A549 (cell line): Measurements from ENCODE around the gene CNTNAP5. TPM values are rescaled to one million over a fixed set of nuclear protein-coding genes. Genes with fewer than 3 reads are reported as not detected.

Experiments used
- ATAC-seq, 2 experiments: fragments of 200-7000 bp in 1 of 2; fragments of >200 bp in 1 of 2; cut with Nextera tagmentation in 1 of 2; cut with Tn5 transposase in 1 of 2; 3 replicates each; pipeline versions ENCODE4 v1.8.0 to v1.9.1; 2018 to 2020; ENCODE audit warnings: mild to moderate bottlenecking in 1 of 2, moderate library complexity in 1 of 2
- CTCF ChIA-PET: fragments of 300-600 bp; sonication (Branson Sonifier 250); formaldehyde crosslinking; extraction: SDS; loops from one replicate; lab custom pipeline; 2021; ENCODE audit warnings: antibody characterized with exemption, inconsistent platforms; lab: Yijun Ruan, JAX
- POLR2A ChIA-PET: fragments of 350-600 bp; formaldehyde crosslinking; extraction: SDS; loops from one replicate; lab custom pipeline; 2021; ENCODE audit warnings: antibody characterized with exemption, inconsistent platforms; lab: Yijun Ruan, JAX
- DNase-seq, 2 experiments: peaks; one replicate each; pipeline versions ENCODE4 v3.0.0 to v3.0.0-alpha.2; 2011 to 2016; ENCODE audit warnings: low read depth in 1 of 2, low spot score in 1 of 2
- FAIRE-seq: peaks from 2 replicates; lab custom pipeline; 2011; peaks lifted over from hg19 to GRCh38; lab: Jason Lieb, UNC
- H3K27ac ChIP-seq, 2 experiments: fragments of >200 bp; sonication (Bioruptor Twin); formaldehyde crosslinking; 3 replicates each; pipeline ENCODE4 v1.5.1; 2016 to 2017
- H3K4me1 ChIP-seq: fragments of >200 bp; sonication (Bioruptor Twin); formaldehyde crosslinking; 3 replicates; pipeline ENCODE4 v1.6.1; 2016
- H3K4me2 ChIP-seq: fragments of >200 bp; sonication (Bioruptor Twin); formaldehyde crosslinking; 3 replicates; pipeline ENCODE4 v1.6.1; 2016
- H3K4me3 ChIP-seq: fragments of >200 bp; sonication (Bioruptor Twin); formaldehyde crosslinking; 3 replicates; pipeline ENCODE4 v1.5.1; 2016
- H3K9me3 ChIP-seq: fragments of >200 bp; sonication (Bioruptor Twin); formaldehyde crosslinking; 3 replicates; pipeline ENCODE4 v1.6.1; 2016
- BHLHE40 ChIP-seq: IDR thresholded peaks from 2 replicates; pipeline ENCODE4 v1.6.1; 2012; ENCODE audit warnings: low read depth, low read length, inconsistent platforms
- CBX8 ChIP-seq: fragments of 200-600 bp; sonication (generic); IDR thresholded peaks from 2 replicates; pipeline ENCODE4 v1.6.1; 2016
- CEBPB ChIP-seq, 2 experiments: fragments of >200 bp in 1 of 2; sonication (Bioruptor Twin) in 1 of 2; formaldehyde crosslinking in 1 of 2; IDR thresholded peaks; 2 replicates each; pipeline ENCODE4 v1.6.1; 2012 to 2016
- EHF ChIP-seq: fragments of 250-450 bp; sonication (Bioruptor Pico); IDR thresholded peaks from 2 replicates; pipeline ENCODE4 v1.5.0; 2020; ENCODE audit warnings: mild to moderate bottlenecking
- ELK1 ChIP-seq: fragments of 150-350 bp; IDR thresholded peaks from 2 replicates; pipeline ENCODE4 v1.6.1; 2014; ENCODE audit warnings: low read depth, mild to moderate bottlenecking, low read length
- EP300 ChIP-seq, 2 experiments: fragments of >200 bp; sonication (Bioruptor Twin); formaldehyde crosslinking; IDR thresholded peaks; 2 replicates in 1 of 2; 3 replicates in 1 of 2; pipeline ENCODE4 v1.6.1; 2016 to 2017
- GATA3 ChIP-seq: IDR thresholded peaks from 2 replicates; pipeline ENCODE4 v1.6.1; 2012; ENCODE audit warnings: borderline replicate concordance
- HDAC2 ChIP-seq: fragments of 200-600 bp; sonication (generic); IDR thresholded peaks from 2 replicates; pipeline ENCODE4 v1.6.1; 2016
- HOXB13 ChIP-seq: fragments of 250-450 bp; sonication (Bioruptor Pico); IDR thresholded peaks from 2 replicates; pipeline ENCODE4 v1.5.0; 2020; ENCODE audit warnings: low read depth, mild to moderate bottlenecking, moderate library complexity
- KDM1A ChIP-seq: fragments of 200-600 bp; sonication (generic); IDR thresholded peaks from 2 replicates; pipeline ENCODE4 v1.6.1; 2016; ENCODE audit warnings: low read depth, mild to moderate bottlenecking
- NPAS2 ChIP-seq: fragments of 250-450 bp; sonication (Bioruptor Pico); IDR thresholded peaks from 2 replicates; pipeline ENCODE4 v1.8.0; 2022; ENCODE audit warnings: mild to moderate bottlenecking, moderate library complexity, borderline replicate concordance
- PHF8 ChIP-seq: fragments of 200-600 bp; sonication (generic); IDR thresholded peaks from 2 replicates; pipeline ENCODE4 v1.6.1; 2016; ENCODE audit warnings: low read depth, mild to moderate bottlenecking, antibody characterized with exemption, moderate library complexity, borderline replicate concordance
- POLR2AphosphoS2 ChIP-seq: conservative IDR thresholded peaks from 2 replicates; pipeline ENCODE4 v1.6.1; 2012; ENCODE audit warnings: low read length, improper control_type of control experiment, inconsistent platforms
- RAD21 ChIP-seq, 2 experiments: fragments of >200 bp in 1 of 2; sonication (Bioruptor Twin) in 1 of 2; formaldehyde crosslinking in 1 of 2; IDR thresholded peaks in 1 of 2; conservative IDR thresholded peaks in 1 of 2; 2 replicates in 1 of 2; 3 replicates in 1 of 2; pipeline ENCODE4 v1.6.1; 2012 to 2018; ENCODE audit warnings: inconsistent platforms in 1 of 2
- RCOR1 ChIP-seq: fragments of 150-350 bp; IDR thresholded peaks from 2 replicates; pipeline ENCODE4 v1.6.1; 2014; ENCODE audit warnings: antibody characterized with exemption, low read length, low read depth
- RFX5 ChIP-seq: fragments of 450-650 bp; IDR thresholded peaks from 2 replicates; pipeline ENCODE4 v1.7.1; 2014; ENCODE audit warnings: antibody characterized with exemption, mild to moderate bottlenecking, moderate library complexity
- SMC3 ChIP-seq: fragments of >200 bp; sonication (Bioruptor Twin); formaldehyde crosslinking; IDR thresholded peaks from 3 replicates; pipeline ENCODE4 v1.6.1; 2018; ENCODE audit warnings: inconsistent platforms
- ZNF302 ChIP-seq: fragments of 250-450 bp; sonication (Bioruptor Pico); IDR thresholded peaks from 2 replicates; pipeline ENCODE4 v1.9.0; 2021; ENCODE audit warnings: inconsistent platforms, mild to moderate bottlenecking, moderate library complexity
- WGBS: methylation state at CpG from one replicate; pipeline ENCODE4 v1.1.6; 2017; ENCODE audit errors: missing lambda C conversion rate; 5-methylcytosine and 5-hydroxymethylcytosine counted together
- polyA plus RNA-seq, 4 experiments: library from polyadenylated mRNA; depleted of rRNA in 3 of 4; stranded (reverse); fragments of >200 nt; fragmentation: RNase III in 1 of 4; extraction: RNeasy Plus Mini Kit Qiagen cat#74134 plus additional on column Dnase treatment in 1 of 4; gene quantifications; 2 replicates in 3 of 4; 3 replicates in 1 of 4; pipeline ENCODE4 v1.2.3, GENCODE V29; 2011 to 2017
- TF ChIP-seq, protein P1 (sequence below): fragments of >200 bp; sonication (Bioruptor Twin); formaldehyde crosslinking; IDR thresholded peaks from 3 replicates; pipeline ENCODE4 v1.6.1; 2016
- TF ChIP-seq, protein P2 (sequence below): IDR thresholded peaks from 2 replicates; pipeline ENCODE4 v1.6.1; 2012
- TF ChIP-seq, protein P3 (sequence below): fragments of 250-450 bp; sonication (Bioruptor Pico); IDR thresholded peaks from 2 replicates; pipeline ENCODE4 v1.5.0; 2021; ENCODE audit warnings: mild to moderate bottlenecking, moderate library complexity, borderline replicate concordance

The CNTNAP5 gene
- polyA plus RNA-seq, 2 of the 4 experiments (the other 2 are of a cell fraction): not detected

DNA sequence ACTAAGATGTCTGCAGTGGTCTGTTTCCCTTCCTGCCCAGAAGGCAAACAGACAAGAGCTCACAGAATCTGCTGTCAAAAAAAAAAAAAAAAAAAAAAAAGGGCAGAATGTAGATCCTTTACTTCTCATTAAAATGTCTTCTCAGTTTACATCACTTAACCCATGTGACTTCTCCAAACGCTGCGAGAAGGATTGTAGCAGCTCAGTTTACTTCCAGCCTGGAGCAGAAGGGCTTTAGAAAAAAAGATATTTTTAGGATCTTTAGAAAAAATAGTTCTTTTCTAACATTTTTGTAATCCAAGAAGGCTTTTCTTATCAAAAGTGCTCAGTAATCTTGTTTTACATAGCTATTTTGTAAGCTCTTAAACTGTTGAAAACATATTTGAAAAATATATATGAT lies 425.4 kb downstream of the CNTNAP5 start:
- POLR2A ChIA-PET: no interaction called here
- Histone ChIP-seq H3K4me3 (no peak overlapping the region), H3K9me3 (no peaks in the 10 kb centered on the region), H3K4me1 (no peaks in the 10 kb centered on the region), H3K27ac (no peak overlapping the region), H3K4me2 (no peak overlapping the region)
- CTCF ChIA-PET: no interaction called here
- no peak for DNase-seq
- 7% methylated on average over 2 of the region's 2 CpGs for WGBS
- no peak for ATAC-seq
- TF ChIP-seq, protein P1, sequence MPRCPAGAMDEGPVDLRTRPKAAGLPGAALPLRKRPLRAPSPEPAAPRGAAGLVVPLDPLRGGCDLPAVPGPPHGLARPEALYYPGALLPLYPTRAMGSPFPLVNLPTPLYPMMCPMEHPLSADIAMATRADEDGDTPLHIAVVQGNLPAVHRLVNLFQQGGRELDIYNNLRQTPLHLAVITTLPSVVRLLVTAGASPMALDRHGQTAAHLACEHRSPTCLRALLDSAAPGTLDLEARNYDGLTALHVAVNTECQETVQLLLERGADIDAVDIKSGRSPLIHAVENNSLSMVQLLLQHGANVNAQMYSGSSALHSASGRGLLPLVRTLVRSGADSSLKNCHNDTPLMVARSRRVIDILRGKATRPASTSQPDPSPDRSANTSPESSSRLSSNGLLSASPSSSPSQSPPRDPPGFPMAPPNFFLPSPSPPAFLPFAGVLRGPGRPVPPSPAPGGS: no peak
- TF ChIP-seq CEBPB (IDR thresholded peaks at IDR 0.05) (no peak), CBX8 (no peak), RAD21 (conservative IDR thresholded peaks at IDR 0.05 in 1 of 2, IDR thresholded peaks at IDR 0.05 in 1 of 2) (no peak), SMC3 (no peak), HDAC2 (no peak), BHLHE40 (no peak), ELK1 (no peak), NPAS2 (CRISPR knock-in tag) (no peak), PHF8 (no peak), EP300 (IDR thresholded peaks at IDR 0.05) (no peak)
- TF ChIP-seq, protein P2, sequence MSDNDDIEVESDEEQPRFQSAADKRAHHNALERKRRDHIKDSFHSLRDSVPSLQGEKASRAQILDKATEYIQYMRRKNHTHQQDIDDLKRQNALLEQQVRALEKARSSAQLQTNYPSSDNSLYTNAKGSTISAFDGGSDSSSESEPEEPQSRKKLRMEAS: no peak
- TF ChIP-seq, protein P3, sequence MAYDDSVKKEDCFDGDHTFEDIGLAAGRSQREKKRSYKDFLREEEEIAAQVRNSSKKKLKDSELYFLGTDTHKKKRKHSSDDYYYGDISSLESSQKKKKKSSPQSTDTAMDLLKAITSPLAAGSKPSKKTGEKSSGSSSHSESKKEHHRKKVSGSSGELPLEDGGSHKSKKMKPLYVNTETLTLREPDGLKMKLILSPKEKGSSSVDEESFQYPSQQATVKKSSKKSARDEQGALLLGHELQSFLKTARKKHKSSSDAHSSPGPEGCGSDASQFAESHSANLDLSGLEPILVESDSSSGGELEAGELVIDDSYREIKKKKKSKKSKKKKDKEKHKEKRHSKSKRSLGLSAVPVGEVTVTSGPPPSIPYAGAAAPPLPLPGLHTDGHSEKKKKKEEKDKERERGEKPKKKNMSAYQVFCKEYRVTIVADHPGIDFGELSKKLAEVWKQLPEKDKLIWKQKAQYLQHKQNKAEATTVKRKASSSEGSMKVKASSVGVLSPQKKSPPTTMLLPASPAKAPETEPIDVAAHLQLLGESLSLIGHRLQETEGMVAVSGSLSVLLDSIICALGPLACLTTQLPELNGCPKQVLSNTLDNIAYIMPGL (CRISPR knock-in tag): no peak
- FAIRE-seq: no peak

DNA sequence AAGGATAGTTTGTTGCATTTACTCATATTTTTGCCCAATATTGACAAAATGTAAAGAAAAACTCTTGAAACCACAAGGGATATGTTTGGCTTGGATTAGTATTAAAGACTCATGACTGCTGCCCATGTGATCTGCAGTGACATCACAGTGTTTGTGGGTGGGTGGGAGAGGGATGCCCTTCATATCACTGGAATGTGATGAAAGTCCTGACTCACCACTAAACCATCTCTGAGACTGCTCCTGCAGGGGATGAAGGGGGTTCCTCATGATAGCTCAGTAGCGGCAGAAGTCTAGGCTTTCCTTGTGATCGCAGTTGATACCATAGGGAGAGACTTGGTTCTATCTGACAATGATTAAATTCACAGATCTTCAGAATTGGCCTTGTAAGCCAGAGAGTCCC lies 451.2 kb downstream of the CNTNAP5 start:
- FAIRE-seq: no peak
- Histone ChIP-seq H3K9me3 (no peaks in the 10 kb centered on the region), H3K4me2 (no peak overlapping the region), H3K27ac (no peak overlapping the region), H3K4me3 (no peak overlapping the region), H3K4me1 (no peaks in the 10 kb centered on the region)
- ChIA-PET CTCF (no interaction called here), POLR2A (no interaction called here)
- no peak for DNase-seq
- WGBS: 6% methylated on average over 2 of the region's 2 CpGs
- TF ChIP-seq KDM1A (no peak), GATA3 (no peak), RFX5 (no peak), RCOR1 (no peak)
- TF ChIP-seq, protein P2: no peak
- TF ChIP-seq, protein P1: no peak
- no peak for ATAC-seq

GRCh38 chr2:124478761-124479160 lies 453.7 kb downstream of the CNTNAP5 start:
- ChIA-PET CTCF (interaction anchor here (0.8 to 1.6 kb wide), 2 partner anchors 8 to 16 kb away, joined by 3 to 4 read pairs; no protein-coding TSS in a partner anchor), POLR2A (no interaction called here)
- no peak overlapping the region for H3K4me2 ChIP-seq
- 5% methylated on average over 6 of the region's 6 CpGs for WGBS
- H3K27ac ChIP-seq: no peak overlapping the region
- ATAC-seq (no peak), FAIRE-seq (no peak), DNase-seq (no peak)
- no peak overlapping the region for H3K4me3 ChIP-seq
- H3K9me3 ChIP-seq: no peaks in the 10 kb centered on the region
- no peak for TF ChIP-seq HDAC2
- no peak for TF ChIP-seq EHF (CRISPR knock-in tag)
- TF ChIP-seq, protein P1: no peak
- TF ChIP-seq HOXB13: no peak
- no peak for TF ChIP-seq PHF8
- no peak for TF ChIP-seq ZNF302 (CRISPR knock-in tag)
- no peak for TF ChIP-seq POLR2AphosphoS2
- no peak for TF ChIP-seq GATA3
- H3K4me1 ChIP-seq: no peaks in the 10 kb centered on the region
